Neural cell (in vitro differentiated cells): ENCODE measurements around the gene CYSRT1. TPM values are rescaled to one million over a fixed set of nuclear protein-coding genes. Genes with fewer than 3 reads are reported as not detected.

Experiments used
- H2AFZ ChIP-seq: fragments of 200-600, 300-800 bp; sonication (generic), shearing (Covaris generic); 2 replicates; pipeline ENCODE4 v1.6.0; 2014; ENCODE audit warnings: low read depth, mild to moderate bottlenecking, antibody characterized with exemption, low read length, moderate library complexity
- H3F3A ChIP-seq: fragments of 200-600 bp; shearing (Covaris generic); 2 replicates; pipeline ENCODE4 v1.6.1; 2016; ENCODE audit warnings: mild to moderate bottlenecking, moderate library complexity, mixed read lengths, antibody characterized with exemption, low read length; ENCODE audit not compliant: insufficient read depth, poor library complexity, severe bottlenecking
- H3K27ac ChIP-seq: fragments of 200-600, 300-800 bp; sonication (generic), shearing (Covaris generic); 2 replicates; pipeline ENCODE4 v1.5.1; 2014; ENCODE audit warnings: mild to moderate bottlenecking, low read length, moderate library complexity
- H3K27me3 ChIP-seq: fragments of 300-800, 200-600 bp; sonication (generic), shearing (Covaris generic); 2 replicates; pipeline ENCODE4 v1.6.0; 2014; ENCODE audit warnings: mild to moderate bottlenecking, low read depth, low read length, moderate library complexity; ENCODE audit not compliant: insufficient read depth
- H3K36me3 ChIP-seq: fragments of 300-800, 200-600 bp; sonication (generic), shearing (Covaris generic); 2 replicates; pipeline ENCODE4 v1.5.1; 2014; ENCODE audit warnings: mild to moderate bottlenecking, antibody characterized with exemption, low read length, moderate library complexity; ENCODE audit not compliant: insufficient read depth
- H3K4me2 ChIP-seq: fragments of 300-800, 200-600 bp; sonication (generic), shearing (Covaris generic); 2 replicates; pipeline ENCODE4 v1.6.0; 2014; ENCODE audit warnings: mild to moderate bottlenecking, low read length
- H3K4me3 ChIP-seq: fragments of 300-800, 200-600 bp; sonication (generic), shearing (Covaris generic); 2 replicates; pipeline ENCODE4 v1.5.1; 2014; ENCODE audit warnings: mild to moderate bottlenecking, low read length, moderate library complexity
- H3K79me2 ChIP-seq: fragments of 200-600 bp; shearing (Covaris generic); replicated peaks from 2 replicates; pipeline ENCODE4 v1.6.0; 2014; ENCODE audit warnings: mild to moderate bottlenecking, low read length, moderate library complexity; ENCODE audit not compliant: insufficient read depth
- H3K9ac ChIP-seq: fragments of 300-800, 200-600 bp; sonication (generic), shearing (Covaris generic); 2 replicates; pipeline ENCODE4 v1.6.1; 2016; ENCODE audit warnings: mild to moderate bottlenecking, low read length, mixed read lengths
- H3K9me2 ChIP-seq: fragments of 200-600 bp; shearing (Covaris generic); 2 replicates; pipeline ENCODE4 v1.6.1; 2016; ENCODE audit warnings: mild to moderate bottlenecking, low read length, mixed read lengths; ENCODE audit not compliant: insufficient read depth
- H3K9me3 ChIP-seq: fragments of 200-600, 300-800 bp; sonication (generic), shearing (Covaris generic); 2 replicates; pipeline ENCODE4 v1.6.1; 2016; ENCODE audit warnings: mild to moderate bottlenecking, mixed run types, low read length, moderate library complexity, mixed read lengths
- H4K20me1 ChIP-seq: fragments of 200-600 bp; shearing (Covaris generic); 2 replicates; pipeline ENCODE4 v1.6.1; 2016; ENCODE audit warnings: mild to moderate bottlenecking, mixed run types; ENCODE audit not compliant: insufficient read depth
- CTCF ChIP-seq: fragments of 450-650 bp; IDR thresholded peaks from 2 replicates; pipeline ENCODE4 v1.5.1; 2014; ENCODE audit warnings: antibody characterized with exemption, mild to moderate bottlenecking, moderate library complexity; ENCODE audit not compliant: poor library complexity, severe bottlenecking
- EP300 ChIP-seq: fragments of 450-650 bp; conservative IDR thresholded peaks from 2 replicates; pipeline ENCODE4 v1.6.1; 2014; ENCODE audit warnings: antibody characterized with exemption, mild to moderate bottlenecking, moderate library complexity; ENCODE audit not compliant: poor library complexity, severe bottlenecking
- EZH2 ChIP-seq: fragments of 200-600, 300-800 bp; shearing (Covaris generic), sonication (generic); IDR thresholded peaks from 2 replicates; pipeline ENCODE4 v1.6.1; 2014; ENCODE audit warnings: antibody characterized with exemption, low read length, borderline replicate concordance, mild to moderate bottlenecking; ENCODE audit not compliant: insufficient read depth, poor library complexity, severe bottlenecking
- MXI1 ChIP-seq: fragments of 450-650 bp; conservative IDR thresholded peaks from 2 replicates; pipeline ENCODE4 v1.6.1; 2014; ENCODE audit warnings: antibody characterized with exemption, mild to moderate bottlenecking; ENCODE audit not compliant: poor library complexity, severe bottlenecking
- POLR2AphosphoS5 ChIP-seq: IDR thresholded peaks from 2 replicates; pipeline ENCODE4 v1.6.1; 2012
- RAD21 ChIP-seq: fragments of 450-650 bp; conservative IDR thresholded peaks from 2 replicates; pipeline ENCODE4 v1.6.1; 2014; ENCODE audit warnings: antibody characterized with exemption, mild to moderate bottlenecking, moderate library complexity
- SMC3 ChIP-seq: fragments of 450-650 bp; conservative IDR thresholded peaks from 2 replicates; pipeline ENCODE4 v1.6.1; 2014; ENCODE audit warnings: antibody characterized with exemption, mild to moderate bottlenecking, moderate library complexity; ENCODE audit not compliant: poor library complexity
- TAF1 ChIP-seq: IDR thresholded peaks from 2 replicates; pipeline ENCODE4 v1.6.1; 2012; ENCODE audit warnings: low read depth
- polyA plus RNA-seq: library from polyadenylated mRNA; depleted of rRNA; stranded (reverse); fragments of >200 nt; gene quantifications from 2 replicates; pipeline ENCODE4 v1.2.3, GENCODE V29; 2014
- TF ChIP-seq, protein P1 (sequence below): IDR thresholded peaks from 2 replicates; pipeline ENCODE4 v1.6.1; 2012; ENCODE audit warnings: borderline replicate concordance

The CYSRT1 gene
- polyA plus RNA-seq, 1 donor from 2014 or later: 3.3 TPM

- H4K20me1 ChIP-seq: no peaks in the 10 kb centered on the region
- TF ChIP-seq CTCF (no peak), TAF1 (no peak), POLR2AphosphoS5 (no peak), MXI1 (no peak), EP300 (no peak), EZH2 (no peak), RAD21 (no peak), SMC3 (no peak)
- TF ChIP-seq, protein P1, sequence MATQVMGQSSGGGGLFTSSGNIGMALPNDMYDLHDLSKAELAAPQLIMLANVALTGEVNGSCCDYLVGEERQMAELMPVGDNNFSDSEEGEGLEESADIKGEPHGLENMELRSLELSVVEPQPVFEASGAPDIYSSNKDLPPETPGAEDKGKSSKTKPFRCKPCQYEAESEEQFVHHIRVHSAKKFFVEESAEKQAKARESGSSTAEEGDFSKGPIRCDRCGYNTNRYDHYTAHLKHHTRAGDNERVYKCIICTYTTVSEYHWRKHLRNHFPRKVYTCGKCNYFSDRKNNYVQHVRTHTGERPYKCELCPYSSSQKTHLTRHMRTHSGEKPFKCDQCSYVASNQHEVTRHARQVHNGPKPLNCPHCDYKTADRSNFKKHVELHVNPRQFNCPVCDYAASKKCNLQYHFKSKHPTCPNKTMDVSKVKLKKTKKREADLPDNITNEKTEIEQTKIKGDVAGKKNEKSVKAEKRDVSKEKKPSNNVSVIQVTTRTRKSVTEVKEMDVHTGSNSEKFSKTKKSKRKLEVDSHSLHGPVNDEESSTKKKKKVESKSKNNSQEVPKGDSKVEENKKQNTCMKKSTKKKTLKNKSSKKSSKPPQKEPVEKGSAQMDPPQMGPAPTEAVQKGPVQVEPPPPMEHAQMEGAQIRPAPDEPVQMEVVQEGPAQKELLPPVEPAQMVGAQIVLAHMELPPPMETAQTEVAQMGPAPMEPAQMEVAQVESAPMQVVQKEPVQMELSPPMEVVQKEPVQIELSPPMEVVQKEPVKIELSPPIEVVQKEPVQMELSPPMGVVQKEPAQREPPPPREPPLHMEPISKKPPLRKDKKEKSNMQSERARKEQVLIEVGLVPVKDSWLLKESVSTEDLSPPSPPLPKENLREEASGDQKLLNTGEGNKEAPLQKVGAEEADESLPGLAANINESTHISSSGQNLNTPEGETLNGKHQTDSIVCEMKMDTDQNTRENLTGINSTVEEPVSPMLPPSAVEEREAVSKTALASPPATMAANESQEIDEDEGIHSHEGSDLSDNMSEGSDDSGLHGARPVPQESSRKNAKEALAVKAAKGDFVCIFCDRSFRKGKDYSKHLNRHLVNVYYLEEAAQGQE: no peak
- no peak overlapping the region for H3K9ac ChIP-seq
- H3F3A ChIP-seq: no peaks in the 10 kb centered on the region
- H3K4me3 ChIP-seq: peak overlapping the region; percentile 98
- no peaks in the 10 kb centered on the region for H3K36me3 ChIP-seq
- no peak overlapping the region for H3K27ac ChIP-seq
- H3K79me2 ChIP-seq: peaks cover 14% of the 10 kb centered on the region
- H3K9me3 ChIP-seq: no peaks in the 10 kb centered on the region
- H3K27me3 ChIP-seq: no peaks in the 10 kb centered on the region
- peak overlapping the region; percentile 95 for H3K4me2 ChIP-seq
- H3K9me2 ChIP-seq: no peaks in the 10 kb centered on the region
- no peak overlapping the region for H2AFZ ChIP-seq
Measured at GRCh38 chr9:137186385-137186784, 38.6 kb upstream of the CYSRT1 start.

- Histone ChIP-seq H3K36me3 (no peaks in the 10 kb centered on the region), H3K9me2 (no peaks in the 10 kb centered on the region), H3F3A (no peaks in the 10 kb centered on the region), H3K79me2 (peaks cover 14% of the 10 kb centered on the region), H3K27ac (no peak overlapping the region), H3K9me3 (no peaks in the 10 kb centered on the region), H3K4me2 (peak overlapping the region; percentile 95), H3K9ac (peak overlapping the region; percentile 85), H3K4me3 (peak overlapping the region; percentile 98), H3K27me3 (no peaks in the 10 kb centered on the region), H4K20me1 (no peaks in the 10 kb centered on the region), H2AFZ (no peak overlapping the region)
- TF ChIP-seq MXI1 (no peak), EZH2 (no peak), RAD21 (no peak), POLR2AphosphoS5 (no peak), CTCF (no peak), SMC3 (no peak), EP300 (no peak), TAF1 (no peak)
- TF ChIP-seq, protein P1: no peak
Measured at GRCh38 chr9:137187386-137187785, 37.6 kb upstream of the CYSRT1 start.
